ENCODE measurements around the gene RBX1.

RBX1 gene

DNA sequence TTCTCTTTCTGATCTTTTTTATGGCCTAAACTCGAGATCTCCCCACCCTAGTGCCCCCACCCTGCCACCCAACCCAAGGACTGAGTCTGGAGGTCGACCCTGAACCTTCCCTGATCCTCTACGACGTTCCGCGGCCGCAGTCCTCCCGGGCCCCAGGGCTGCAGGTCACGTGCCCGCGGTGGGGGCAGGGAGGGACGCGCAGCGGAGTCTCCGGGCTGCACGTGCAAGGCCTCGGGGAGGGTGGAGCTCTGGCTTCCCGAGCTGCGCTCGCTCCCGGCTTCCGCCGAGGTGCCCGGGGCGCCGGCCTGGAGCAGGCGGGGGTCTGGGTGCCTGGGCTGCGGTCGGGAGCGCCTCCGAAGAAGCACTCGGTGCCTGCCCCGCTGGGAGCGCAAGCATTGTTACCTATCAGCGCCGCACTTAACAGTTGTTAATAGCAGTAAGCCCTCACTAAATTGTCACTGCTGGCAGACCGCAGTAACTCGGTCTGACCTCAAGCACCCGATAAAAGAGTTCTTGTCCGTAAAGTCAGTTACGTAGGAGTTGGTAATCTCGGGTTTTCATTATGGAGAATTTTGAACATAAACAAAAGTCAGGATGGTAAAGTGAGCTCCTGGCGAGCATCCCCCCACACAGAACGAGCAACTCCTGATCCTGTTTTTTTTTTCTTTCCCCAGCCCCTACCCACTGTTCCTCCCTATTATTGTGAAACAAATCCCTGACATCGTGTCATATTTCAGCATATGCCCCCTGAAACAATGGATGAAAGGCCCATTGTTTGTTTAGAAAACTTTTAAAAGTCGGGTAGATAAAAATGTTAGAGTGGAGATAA lies 71.5 kb downstream of the RBX1 start:
- peak; percentile 94 for DNase-seq (ENCODE audit: low spot score)

All from left forelimb (tissue), 1 donor.